PFSK-1 (cell line): ENCODE data around the gene ACADS.

Experiments
- SIN3A ChIP-seq: IDR thresholded peaks from 2 replicates; pipeline ENCODE4 v1.6.1; 2012; ENCODE audit warnings: mild to moderate bottlenecking, low read length, moderate library complexity, borderline replicate concordance; ENCODE audit not compliant: insufficient read depth
- TAF1 ChIP-seq: IDR thresholded peaks from 2 replicates; pipeline ENCODE4 v1.6.1; 2012; ENCODE audit warnings: low read length, control low read depth, borderline replicate concordance; ENCODE audit not compliant: insufficient read depth

DNA sequence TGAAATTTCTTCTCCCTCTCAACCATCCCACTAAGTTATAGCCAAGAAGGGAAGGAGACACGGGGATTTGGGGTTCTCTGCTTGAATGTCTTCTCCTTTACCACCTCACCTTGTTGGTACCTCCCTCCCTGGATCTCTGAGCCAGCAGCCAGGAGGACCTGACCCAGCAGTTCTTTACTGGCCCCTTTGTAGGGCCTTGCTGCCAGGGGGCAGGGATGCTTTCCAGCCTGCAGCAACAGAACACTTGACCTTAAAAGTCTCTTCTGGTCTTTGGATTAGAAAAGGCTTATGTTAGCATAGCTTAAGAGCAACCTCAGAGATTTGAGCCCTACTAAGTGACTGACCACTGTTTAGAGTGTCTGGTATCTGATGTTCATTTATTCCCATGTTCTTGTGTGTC is 28.3 kb upstream of the ACADS start:
- no peak for TF ChIP-seq SIN3A
- no peak for TF ChIP-seq TAF1
